Measurements from ENCODE around the gene POLR3B. TPM values are rescaled to one million over a fixed set of nuclear protein-coding genes. Genes with fewer than 3 reads are reported as not detected.

Gene POLR3B
- total RNA-seq, 1 experiment from 2014 or later: 10.0 TPM

DNA sequence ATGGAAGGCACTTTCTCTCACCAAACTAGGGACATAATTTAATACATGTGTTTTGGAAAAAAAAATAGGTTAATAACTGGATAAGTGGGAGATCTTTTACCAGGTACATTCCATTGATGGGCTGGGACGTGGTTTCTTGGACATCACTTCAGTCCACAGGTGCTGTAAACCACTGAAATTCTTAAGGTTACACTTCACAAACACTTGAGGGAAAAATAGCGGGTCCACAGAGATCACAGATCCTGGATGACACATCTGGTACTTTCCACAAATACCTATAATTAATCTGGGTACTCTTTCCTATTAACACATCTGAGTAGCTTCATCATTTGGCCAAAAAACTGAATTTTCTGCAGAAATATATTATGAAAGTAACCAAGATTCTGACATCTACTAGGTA lies 85.0 kb downstream of the POLR3B start:
- no peaks in the 10 kb centered on the region for H3K9me3 ChIP-seq (ENCODE audit: low read length)
- H4K20me1 ChIP-seq (ENCODE audit: insufficient read depth, low read depth, low read length): no peaks in the 10 kb centered on the region
- no peaks in the 10 kb centered on the region for H3K27me3 ChIP-seq (ENCODE audit: low read length)
- no peaks in the 10 kb centered on the region for H3K4me1 ChIP-seq (ENCODE audit: low read length)
- no peak for DNase-seq
- no peak overlapping the region for H2AFZ ChIP-seq (ENCODE audit: low read length)
- no peak overlapping the region for H3K4me2 ChIP-seq (ENCODE audit: low read depth, low read length, poor library complexity, severe bottlenecking)
- H3K4me3 ChIP-seq (ENCODE audit: low read length): no peak overlapping the region
- no peaks in the 10 kb centered on the region for H3K79me2 ChIP-seq (ENCODE audit: low read length)
- H3K27ac ChIP-seq (ENCODE audit: low read length): no peak overlapping the region
- H3K9me2 ChIP-seq (replicated peaks; ENCODE audit: insufficient read depth, low read length): no peaks in the 10 kb centered on the region
- H3K9ac ChIP-seq (ENCODE audit: low read length): no peak overlapping the region
- peaks cover 14% of the 10 kb centered on the region; the same call in 1 of the 2 replicates for H3K36me3 ChIP-seq (ENCODE audit: insufficient read depth, low read length)

DNA sequence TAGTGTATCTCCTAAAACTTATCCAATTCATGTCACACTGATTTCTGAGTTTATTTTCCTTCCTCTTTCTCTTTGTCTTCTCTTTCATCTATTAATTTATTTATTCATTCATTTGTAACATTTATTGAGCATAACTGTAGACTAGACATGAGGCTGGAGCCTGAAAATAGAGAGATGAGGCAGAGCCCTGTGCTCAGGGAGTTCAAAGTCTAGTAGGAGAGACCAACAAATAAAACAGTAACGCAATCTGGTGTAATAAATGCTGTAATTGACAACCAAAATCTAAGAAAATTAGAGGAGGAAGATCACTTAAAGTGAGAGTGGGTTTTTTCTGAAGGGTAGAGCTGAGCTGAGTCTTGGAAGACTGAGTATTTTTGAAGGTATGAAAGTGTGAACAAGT lies 87.5 kb downstream of the POLR3B start:
- no peaks in the 10 kb centered on the region for H3K79me2 ChIP-seq (ENCODE audit: low read length)
- no peak overlapping the region for H3K27ac ChIP-seq (ENCODE audit: low read length)
- no peak overlapping the region for H3K4me2 ChIP-seq (ENCODE audit: low read depth, low read length, poor library complexity, severe bottlenecking)
- no peaks in the 10 kb centered on the region for H3K9me3 ChIP-seq (ENCODE audit: low read length)
- H3K36me3 ChIP-seq (ENCODE audit: insufficient read depth, low read length): peaks cover 10% of the 10 kb centered on the region; the same call in 1 of the 2 replicates
- H3K9me2 ChIP-seq (replicated peaks; ENCODE audit: insufficient read depth, low read length): no peaks in the 10 kb centered on the region; the same call in 1 of the 2 replicates
- DNase-seq: no peak
- H3K4me1 ChIP-seq (ENCODE audit: low read length): no peaks in the 10 kb centered on the region
- H4K20me1 ChIP-seq (ENCODE audit: insufficient read depth, low read depth, low read length): no peaks in the 10 kb centered on the region
- H3K4me3 ChIP-seq (ENCODE audit: low read length): no peak overlapping the region
- H3K27me3 ChIP-seq (ENCODE audit: low read length): no peaks in the 10 kb centered on the region
- H3K9ac ChIP-seq (ENCODE audit: low read length): no peak overlapping the region
- H2AFZ ChIP-seq (ENCODE audit: low read length): no peak overlapping the region

- no peaks in the 10 kb centered on the region for H3K79me2 ChIP-seq (ENCODE audit: low read length)
- H3K4me2 ChIP-seq (ENCODE audit: low read depth, low read length, poor library complexity, severe bottlenecking): no peak overlapping the region
- H3K9ac ChIP-seq (ENCODE audit: low read length): no peak overlapping the region
- peaks cover 15% of the 10 kb centered on the region; the same call in 1 of the 2 replicates for H3K36me3 ChIP-seq (ENCODE audit: insufficient read depth, low read length)
- H2AFZ ChIP-seq (ENCODE audit: low read length): no peak overlapping the region
- H4K20me1 ChIP-seq (ENCODE audit: insufficient read depth, low read depth, low read length): no peaks in the 10 kb centered on the region
- no peak for DNase-seq
- no peaks in the 10 kb centered on the region for H3K27me3 ChIP-seq (ENCODE audit: low read length)
- H3K4me3 ChIP-seq (ENCODE audit: low read length): no peak overlapping the region
- no peaks in the 10 kb centered on the region for H3K4me1 ChIP-seq (ENCODE audit: low read length)
- H3K9me2 ChIP-seq (replicated peaks; ENCODE audit: insufficient read depth, low read length): no peaks in the 10 kb centered on the region; the same call in 1 of the 2 replicates
- no peaks in the 10 kb centered on the region for H3K9me3 ChIP-seq (ENCODE audit: low read length)
- H3K27ac ChIP-seq (ENCODE audit: low read length): no peak overlapping the region
Measured at GRCh38 chr12:106445959-106446358, 88.4 kb downstream of the POLR3B start.

DNA sequence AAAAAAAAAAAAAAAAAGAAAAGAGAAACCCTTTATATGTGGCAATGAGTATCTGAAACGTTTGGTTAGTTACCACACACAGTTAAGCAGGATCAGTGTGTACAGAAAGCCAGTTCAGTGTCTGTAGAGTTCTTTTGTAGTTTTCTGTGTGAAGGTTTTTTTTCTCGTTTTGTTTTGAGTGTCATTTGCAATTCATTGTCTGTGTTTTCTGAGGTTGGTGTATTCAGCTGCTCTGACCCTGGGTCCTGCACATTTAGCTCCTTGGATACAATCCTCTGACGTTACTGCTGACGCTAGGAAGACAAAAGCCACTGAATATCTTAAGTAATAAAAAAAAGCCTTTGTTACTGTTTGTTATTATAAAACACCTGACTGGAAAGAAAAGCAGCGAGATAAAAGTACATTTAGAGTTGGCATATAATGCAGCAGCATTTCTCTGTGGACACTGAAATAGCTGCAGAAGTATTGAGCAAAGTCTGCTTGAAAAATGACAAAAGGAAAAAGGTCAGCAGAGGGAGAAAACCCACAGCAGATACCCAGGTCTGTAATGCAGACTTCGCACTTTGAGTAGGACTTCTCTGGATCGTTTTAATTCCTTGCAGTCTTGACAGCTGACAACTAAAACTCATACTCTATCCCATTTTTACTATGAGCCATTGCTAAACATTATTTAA lies 89.0 kb downstream of the POLR3B start:
- H3K4me3 ChIP-seq (ENCODE audit: low read length): no peak overlapping the region
- H3K9me3 ChIP-seq (ENCODE audit: low read length): no peaks in the 10 kb centered on the region
- no peak overlapping the region for H3K27ac ChIP-seq (ENCODE audit: low read length)
- no peak overlapping the region for H2AFZ ChIP-seq (ENCODE audit: low read length)
- H3K79me2 ChIP-seq (ENCODE audit: low read length): no peaks in the 10 kb centered on the region
- no peaks in the 10 kb centered on the region; the same call in 1 of the 2 replicates for H3K9me2 ChIP-seq (replicated peaks; ENCODE audit: insufficient read depth, low read length)
- no peak overlapping the region for H3K9ac ChIP-seq (ENCODE audit: low read length)
- no peaks in the 10 kb centered on the region for H3K27me3 ChIP-seq (ENCODE audit: low read length)
- no peaks in the 10 kb centered on the region for H3K4me1 ChIP-seq (ENCODE audit: low read length)
- H4K20me1 ChIP-seq (ENCODE audit: insufficient read depth, low read depth, low read length): no peaks in the 10 kb centered on the region
- peaks cover 15% of the 10 kb centered on the region; the same call in 1 of the 2 replicates for H3K36me3 ChIP-seq (ENCODE audit: insufficient read depth, low read length)
- H3K4me2 ChIP-seq (ENCODE audit: low read depth, low read length, poor library complexity, severe bottlenecking): no peak overlapping the region
- DNase-seq: no peak

DNA sequence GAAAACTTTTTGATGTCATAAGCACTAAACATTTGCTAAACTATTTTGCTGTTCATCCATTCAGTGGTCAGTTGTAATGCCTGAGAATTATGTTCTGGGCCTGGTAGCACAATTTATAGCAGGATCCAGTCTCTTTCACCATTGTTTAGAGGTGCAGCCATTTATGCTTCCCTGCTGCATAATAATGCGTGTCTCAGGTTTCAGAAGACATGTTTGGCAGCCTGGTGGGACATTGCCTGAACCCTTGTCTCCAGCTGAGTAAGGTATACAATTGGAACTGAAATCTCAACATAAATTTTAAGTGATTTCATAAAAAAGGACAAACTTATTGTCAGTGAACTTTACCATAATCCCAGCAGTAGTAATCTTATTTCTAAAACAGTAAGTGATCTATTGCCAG lies 94.8 kb downstream of the POLR3B start:
- Histone ChIP-seq H3K4me1 (ENCODE audit: low read length) (no peaks in the 10 kb centered on the region), H3K27ac (ENCODE audit: low read length) (no peak overlapping the region), H3K79me2 (ENCODE audit: low read length) (no peaks in the 10 kb centered on the region), H3K4me3 (ENCODE audit: low read length) (no peak overlapping the region), H3K4me2 (ENCODE audit: low read depth, low read length, poor library complexity, severe bottlenecking) (no peak overlapping the region), H3K27me3 (ENCODE audit: low read length) (no peaks in the 10 kb centered on the region), H3K9me3 (ENCODE audit: low read length) (no peaks in the 10 kb centered on the region), H4K20me1 (ENCODE audit: insufficient read depth, low read depth, low read length) (no peaks in the 10 kb centered on the region), H3K9me2 (replicated peaks; ENCODE audit: insufficient read depth, low read length) (no peaks in the 10 kb centered on the region; the same call in 1 of the 2 replicates), H3K9ac (ENCODE audit: low read length) (no peak overlapping the region), H3K36me3 (ENCODE audit: insufficient read depth, low read length) (peaks cover 20% of the 10 kb centered on the region; the same call in 1 of the 2 replicates), H2AFZ (ENCODE audit: low read length) (no peak overlapping the region)
- DNase-seq: no peak

DNA sequence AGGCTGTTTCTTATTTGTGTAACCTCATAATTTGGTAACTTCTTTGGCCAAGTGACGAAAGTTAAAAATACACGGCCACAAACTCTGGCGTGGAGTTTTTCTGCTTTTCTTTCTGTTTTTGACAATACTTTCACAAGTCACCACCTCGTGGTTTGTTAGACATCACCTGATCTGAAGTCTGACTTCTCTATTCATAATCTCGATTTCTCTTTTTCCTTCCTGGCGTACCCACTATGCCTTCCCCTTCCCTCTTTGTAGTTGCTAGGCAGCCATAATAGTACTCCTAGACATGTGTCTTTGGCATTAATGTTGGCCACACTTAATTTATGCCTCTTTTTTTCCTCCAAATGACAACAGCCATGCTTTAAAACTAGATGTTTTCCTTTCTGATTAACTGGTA lies 97.6 kb downstream of the POLR3B start:
- no peaks in the 10 kb centered on the region for H3K27me3 ChIP-seq (ENCODE audit: low read length)
- no peaks in the 10 kb centered on the region for H3K79me2 ChIP-seq (ENCODE audit: low read length)
- H3K9me3 ChIP-seq (ENCODE audit: low read length): no peaks in the 10 kb centered on the region
- H2AFZ ChIP-seq (ENCODE audit: low read length): no peak overlapping the region
- no peaks in the 10 kb centered on the region for H3K9me2 ChIP-seq (replicated peaks; ENCODE audit: insufficient read depth, low read length)
- H3K27ac ChIP-seq (ENCODE audit: low read length): no peak overlapping the region
- no peaks in the 10 kb centered on the region for H3K4me1 ChIP-seq (ENCODE audit: low read length)
- no peaks in the 10 kb centered on the region for H4K20me1 ChIP-seq (ENCODE audit: insufficient read depth, low read depth, low read length)
- H3K36me3 ChIP-seq (ENCODE audit: insufficient read depth, low read length): peaks cover 23% of the 10 kb centered on the region; the same call in 1 of the 2 replicates
- H3K4me3 ChIP-seq (ENCODE audit: low read length): no peak overlapping the region
- no peak overlapping the region for H3K4me2 ChIP-seq (ENCODE audit: low read depth, low read length, poor library complexity, severe bottlenecking)
- DNase-seq: no peak
- H3K9ac ChIP-seq (ENCODE audit: low read length): no peak overlapping the region

GRCh38 chr12:106459124-106459523 lies 101.6 kb downstream of the POLR3B start:
- Histone ChIP-seq H3K79me2 (ENCODE audit: low read length) (no peaks in the 10 kb centered on the region), H3K9me3 (ENCODE audit: low read length) (no peaks in the 10 kb centered on the region), H2AFZ (ENCODE audit: low read length) (no peak overlapping the region), H3K9ac (ENCODE audit: low read length) (no peak overlapping the region), H4K20me1 (ENCODE audit: insufficient read depth, low read depth, low read length) (no peaks in the 10 kb centered on the region), H3K27me3 (ENCODE audit: low read length) (no peaks in the 10 kb centered on the region), H3K4me3 (ENCODE audit: low read length) (no peak overlapping the region), H3K9me2 (replicated peaks; ENCODE audit: insufficient read depth, low read length) (no peaks in the 10 kb centered on the region), H3K36me3 (ENCODE audit: insufficient read depth, low read length) (peaks cover 20% of the 10 kb centered on the region; the same call in 1 of the 2 replicates), H3K4me1 (ENCODE audit: low read length) (no peaks in the 10 kb centered on the region), H3K27ac (ENCODE audit: low read length) (no peak overlapping the region), H3K4me2 (ENCODE audit: low read depth, low read length, poor library complexity, severe bottlenecking) (no peak overlapping the region)
- no peak for DNase-seq

- H3K4me2 ChIP-seq (ENCODE audit: low read depth, low read length, poor library complexity, severe bottlenecking): no peak overlapping the region
- no peak overlapping the region for H2AFZ ChIP-seq (ENCODE audit: low read length)
- H3K9ac ChIP-seq (ENCODE audit: low read length): no peak overlapping the region
- H3K79me2 ChIP-seq (ENCODE audit: low read length): no peaks in the 10 kb centered on the region
- H3K27me3 ChIP-seq (ENCODE audit: low read length): no peaks in the 10 kb centered on the region
- H3K27ac ChIP-seq (ENCODE audit: low read length): no peak overlapping the region
- peaks cover 20% of the 10 kb centered on the region; the same call in 1 of the 2 replicates for H3K36me3 ChIP-seq (ENCODE audit: insufficient read depth, low read length)
- DNase-seq: no peak
- H3K9me2 ChIP-seq (replicated peaks; ENCODE audit: insufficient read depth, low read length): no peaks in the 10 kb centered on the region
- H4K20me1 ChIP-seq (ENCODE audit: insufficient read depth, low read depth, low read length): no peaks in the 10 kb centered on the region
- no peak overlapping the region for H3K4me3 ChIP-seq (ENCODE audit: low read length)
- H3K9me3 ChIP-seq (ENCODE audit: low read length): no peaks in the 10 kb centered on the region
- no peaks in the 10 kb centered on the region for H3K4me1 ChIP-seq (ENCODE audit: low read length)
Measured at GRCh38 chr12:106459534-106459933, 102.0 kb downstream of the POLR3B start.
